ENCODE data around the gene ACYP1. TPM values are rescaled to one million over a fixed set of nuclear protein-coding genes. Genes with fewer than 3 reads are reported as not detected.
A peak's percentile ranks its signal among the peaks of the same experiment; 100 is the strongest.

Gene ACYP1
- total and polyA plus RNA-seq, 2 of the 13 experiments (the other 11 are each of a cell fraction or from before 2014, with no cell fraction given), result 9.7 to 22.4 TPM

DNA sequence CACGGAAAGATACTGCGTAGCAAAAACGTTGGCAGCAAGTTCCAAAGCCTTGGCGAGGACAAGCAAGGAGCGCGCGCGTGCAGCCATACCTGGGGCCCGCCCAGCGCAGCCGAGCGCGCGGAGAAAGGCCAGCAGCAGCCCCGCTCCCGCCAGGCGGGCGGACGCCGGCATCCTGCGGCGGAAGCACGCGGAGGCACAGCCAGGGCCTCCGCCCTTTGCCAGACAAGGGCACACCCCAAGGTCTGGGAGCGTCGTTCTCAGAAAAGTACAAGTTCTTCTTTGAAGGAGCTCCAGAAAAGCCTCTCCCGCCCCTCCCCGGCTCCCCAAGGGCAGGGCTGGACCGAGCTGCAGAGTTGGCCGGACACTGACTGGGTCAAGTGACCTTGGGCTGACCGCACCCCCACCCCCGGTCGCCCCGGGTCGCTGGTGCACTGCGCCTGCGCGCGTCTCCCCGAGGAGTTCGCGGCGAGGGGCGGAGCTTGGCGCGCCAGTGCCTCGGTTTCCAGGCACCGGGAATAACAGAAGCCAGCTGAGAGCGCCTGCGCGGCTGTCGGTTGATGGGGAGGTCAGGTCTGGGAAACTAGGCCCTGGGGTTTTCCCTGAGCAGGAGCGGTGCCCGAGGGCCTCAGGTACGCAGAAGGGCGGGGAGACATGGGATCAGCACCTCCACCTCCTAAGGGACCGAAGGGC is 5.4 kb upstream of the ACYP1 start, which contains the start of gene ZC2HC1C (continued):
- 0 out of 2 replicates have a peak, but pooled peaks have one; percentile 14 for TF ChIP-seq ZNF710 (CRISPR knock-in tag; IDR thresholded peaks at IDR 0.05; ENCODE audit: borderline replicate concordance)
- TF ChIP-seq ZNF607 (CRISPR knock-in tag; IDR thresholded peaks at IDR 0.05; ENCODE audit: borderline replicate concordance), result peak; percentile 97
- no peak for TF ChIP-seq ZNF121 (CRISPR knock-in tag; IDR thresholded peaks at IDR 0.05)
- no peak; the same call in 1 of the 2 replicates for TF ChIP-seq ELF4 (CRISPR knock-in tag; IDR thresholded peaks at IDR 0.05; ENCODE audit: borderline replicate concordance)
- TF ChIP-seq ZNF501 (CRISPR knock-in tag; IDR thresholded peaks at IDR 0.05), result peak; percentile 94
- peak; percentile 79; the same call in 1 of the 2 replicates for TF ChIP-seq ZFP37 (CRISPR knock-in tag; IDR thresholded peaks at IDR 0.05; ENCODE audit: borderline replicate concordance)
- TF ChIP-seq, protein P1, sequence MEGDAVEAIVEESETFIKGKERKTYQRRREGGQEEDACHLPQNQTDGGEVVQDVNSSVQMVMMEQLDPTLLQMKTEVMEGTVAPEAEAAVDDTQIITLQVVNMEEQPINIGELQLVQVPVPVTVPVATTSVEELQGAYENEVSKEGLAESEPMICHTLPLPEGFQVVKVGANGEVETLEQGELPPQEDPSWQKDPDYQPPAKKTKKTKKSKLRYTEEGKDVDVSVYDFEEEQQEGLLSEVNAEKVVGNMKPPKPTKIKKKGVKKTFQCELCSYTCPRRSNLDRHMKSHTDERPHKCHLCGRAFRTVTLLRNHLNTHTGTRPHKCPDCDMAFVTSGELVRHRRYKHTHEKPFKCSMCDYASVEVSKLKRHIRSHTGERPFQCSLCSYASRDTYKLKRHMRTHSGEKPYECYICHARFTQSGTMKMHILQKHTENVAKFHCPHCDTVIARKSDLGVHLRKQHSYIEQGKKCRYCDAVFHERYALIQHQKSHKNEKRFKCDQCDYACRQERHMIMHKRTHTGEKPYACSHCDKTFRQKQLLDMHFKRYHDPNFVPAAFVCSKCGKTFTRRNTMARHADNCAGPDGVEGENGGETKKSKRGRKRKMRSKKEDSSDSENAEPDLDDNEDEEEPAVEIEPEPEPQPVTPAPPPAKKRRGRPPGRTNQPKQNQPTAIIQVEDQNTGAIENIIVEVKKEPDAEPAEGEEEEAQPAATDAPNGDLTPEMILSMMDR (CRISPR knock-in tag; IDR thresholded peaks at IDR 0.05), result 0 out of 2 replicates have a peak, but pooled peaks have one; percentile 9
- peak; percentile 29 for TF ChIP-seq RBM22 (optimal IDR thresholded peaks at IDR 0.05; ENCODE audit: low read length)
- TF ChIP-seq PAXIP1 (CRISPR knock-in tag; conservative IDR thresholded peaks at IDR 0.05), result peak; percentile 25; the same call in 1 of the 2 replicates
- TF ChIP-seq, protein P2, sequence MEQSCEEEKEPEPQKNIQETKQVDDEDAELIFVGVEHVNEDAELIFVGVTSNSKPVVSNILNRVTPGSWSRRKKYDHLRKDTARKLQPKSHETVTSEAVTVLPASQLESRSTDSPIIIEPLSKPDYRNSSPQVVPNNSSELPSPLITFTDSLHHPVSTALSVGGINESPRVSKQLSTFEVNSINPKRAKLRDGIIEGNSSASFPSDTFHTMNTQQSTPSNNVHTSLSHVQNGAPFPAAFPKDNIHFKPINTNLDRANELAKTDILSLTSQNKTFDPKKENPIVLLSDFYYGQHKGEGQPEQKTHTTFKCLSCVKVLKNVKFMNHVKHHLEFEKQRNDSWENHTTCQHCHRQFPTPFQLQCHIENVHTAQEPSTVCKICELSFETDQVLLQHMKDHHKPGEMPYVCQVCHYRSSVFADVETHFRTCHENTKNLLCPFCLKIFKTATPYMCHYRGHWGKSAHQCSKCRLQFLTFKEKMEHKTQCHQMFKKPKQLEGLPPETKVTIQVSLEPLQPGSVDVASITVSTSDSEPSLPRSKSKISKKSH (CRISPR knock-in tag; IDR thresholded peaks at IDR 0.05; ENCODE audit: borderline replicate concordance), result no peak
- TF ChIP-seq ZBTB8A (CRISPR knock-in tag; IDR thresholded peaks at IDR 0.05; ENCODE audit: borderline replicate concordance, low read depth), result no peak
- peak; percentile 80; the same call in 1 of the 2 replicates for TF ChIP-seq KAT7 (CRISPR knock-in tag; IDR thresholded peaks at IDR 0.05; ENCODE audit: borderline replicate concordance)
- peak; percentile 58; the same call in 1 of the 2 replicates for TF ChIP-seq KMT2B (CRISPR knock-in tag; IDR thresholded peaks at IDR 0.05)
- no peak for TF ChIP-seq SMAD3 (CRISPR knock-in tag; IDR thresholded peaks at IDR 0.05)
- TF ChIP-seq ATM (IDR thresholded peaks at IDR 0.05; ENCODE audit: borderline replicate concordance), result no peak
- TF ChIP-seq ZNF446 (CRISPR knock-in tag; IDR thresholded peaks at IDR 0.05), result no peak
- no peak for TF ChIP-seq SRSF4 (IDR thresholded peaks at IDR 0.05; ENCODE audit: low read depth, low read length, poor library complexity, severe bottlenecking)
- peak; percentile 93 for TF ChIP-seq E2F1 (CRISPR knock-in tag; IDR thresholded peaks at IDR 0.05)

Data from HepG2 (cell line).